Measurements from ENCODE around the gene HAUS8.
"Not testable (repeated sequence)": the region's sequence is repeated elsewhere in the genome, so short reads cannot be mapped to it uniquely, and the experiment has no call there.

Gene HAUS8

GRCh38 chr19:17020823-17021222 lies 54.4 kb downstream of the HAUS8 start:
- H3K4me3 ChIP-seq (ENCODE audit: low read depth, low read length) = no peak overlapping the region
- H3K27ac ChIP-seq (ENCODE audit: low read depth, low read length) = no peak overlapping the region
- H3K4me1 ChIP-seq (ENCODE audit: control insufficient read depth, insufficient read depth, low read length) = peaks cover 6% of the 10 kb centered on the region; the same call in 1 of the 2 replicates
- no peaks in the 10 kb centered on the region for H3K36me3 ChIP-seq (ENCODE audit: control insufficient read depth, insufficient read depth, low read length)
- peaks cover 10% of the 10 kb centered on the region for H3K27me3 ChIP-seq (ENCODE audit: control insufficient read depth, insufficient read depth, low read length)
- no peak overlapping the region for H3K9ac ChIP-seq (ENCODE audit: low read depth, low read length)
- H3K9me3 ChIP-seq (ENCODE audit: control insufficient read depth, insufficient read depth, low read length) = peaks cover 6% of the 10 kb centered on the region

- H3K9ac ChIP-seq (ENCODE audit: low read depth, low read length) = no peak overlapping the region
- H3K9me3 ChIP-seq (ENCODE audit: control insufficient read depth, insufficient read depth, low read length) = peaks cover 6% of the 10 kb centered on the region
- no peaks in the 10 kb centered on the region for H3K36me3 ChIP-seq (ENCODE audit: control insufficient read depth, insufficient read depth, low read length)
- peaks cover 2% of the 10 kb centered on the region; the same call in 1 of the 2 replicates for H3K4me1 ChIP-seq (ENCODE audit: control insufficient read depth, insufficient read depth, low read length)
- no peak overlapping the region for H3K27ac ChIP-seq (ENCODE audit: low read depth, low read length)
- H3K27me3 ChIP-seq (ENCODE audit: control insufficient read depth, insufficient read depth, low read length) = peaks cover 5% of the 10 kb centered on the region
- H3K4me3 ChIP-seq (ENCODE audit: low read depth, low read length) = no peak overlapping the region
Measured at GRCh38 chr19:17020385-17020784, 54.9 kb downstream of the HAUS8 start.

GRCh38 chr19:17014212-17014861 lies 60.9 kb downstream of the HAUS8 start:
- not testable (repeated sequence) for H3K4me1 ChIP-seq (ENCODE audit: control insufficient read depth, insufficient read depth, low read length); H3K9ac ChIP-seq (ENCODE audit: low read depth, low read length); H3K27me3 ChIP-seq (ENCODE audit: control insufficient read depth, insufficient read depth, low read length); H3K4me3 ChIP-seq (ENCODE audit: low read depth, low read length); H3K9me3 ChIP-seq (ENCODE audit: control insufficient read depth, insufficient read depth, low read length); H3K27ac ChIP-seq (ENCODE audit: low read depth, low read length); H3K36me3 ChIP-seq (ENCODE audit: control insufficient read depth, insufficient read depth, low read length)

GRCh38 chr19:17011485-17011884 lies 63.8 kb downstream of the HAUS8 start:
- Histone ChIP-seq H3K27me3 (ENCODE audit: control insufficient read depth, insufficient read depth, low read length) (no peaks in the 10 kb centered on the region), H3K27ac (ENCODE audit: low read depth, low read length) (no peak overlapping the region), H3K9me3 (ENCODE audit: control insufficient read depth, insufficient read depth, low read length) (no peaks in the 10 kb centered on the region), H3K9ac (ENCODE audit: low read depth, low read length) (no peak overlapping the region), H3K4me3 (ENCODE audit: low read depth, low read length) (no peak overlapping the region), H3K4me1 (ENCODE audit: control insufficient read depth, insufficient read depth, low read length) (no peaks in the 10 kb centered on the region), H3K36me3 (ENCODE audit: control insufficient read depth, insufficient read depth, low read length) (no peaks in the 10 kb centered on the region)

- Histone ChIP-seq H3K4me1 (ENCODE audit: control insufficient read depth, insufficient read depth, low read length) (no peaks in the 10 kb centered on the region), H3K9me3 (ENCODE audit: control insufficient read depth, insufficient read depth, low read length) (no peaks in the 10 kb centered on the region), H3K27me3 (ENCODE audit: control insufficient read depth, insufficient read depth, low read length) (no peaks in the 10 kb centered on the region), H3K36me3 (ENCODE audit: control insufficient read depth, insufficient read depth, low read length) (no peaks in the 10 kb centered on the region), H3K9ac (ENCODE audit: low read depth, low read length) (no peak overlapping the region), H3K27ac (ENCODE audit: low read depth, low read length) (no peak overlapping the region), H3K4me3 (ENCODE audit: low read depth, low read length) (no peak overlapping the region)
Measured at GRCh38 chr19:17006579-17006978, 68.7 kb downstream of the HAUS8 start.

GRCh38 chr19:17005000-17005399 lies 70.3 kb downstream of the HAUS8 start:
- no peaks in the 10 kb centered on the region for H3K4me1 ChIP-seq (ENCODE audit: control insufficient read depth, insufficient read depth, low read length)
- no peak overlapping the region for H3K9ac ChIP-seq (ENCODE audit: low read depth, low read length)
- no peaks in the 10 kb centered on the region for H3K9me3 ChIP-seq (ENCODE audit: control insufficient read depth, insufficient read depth, low read length)
- H3K36me3 ChIP-seq (ENCODE audit: control insufficient read depth, insufficient read depth, low read length) = no peaks in the 10 kb centered on the region
- no peak overlapping the region for H3K4me3 ChIP-seq (ENCODE audit: low read depth, low read length)
- H3K27ac ChIP-seq (ENCODE audit: low read depth, low read length) = no peak overlapping the region
- no peaks in the 10 kb centered on the region for H3K27me3 ChIP-seq (ENCODE audit: control insufficient read depth, insufficient read depth, low read length)

GRCh38 chr19:17004386-17004785 lies 70.9 kb downstream of the HAUS8 start:
- no peaks in the 10 kb centered on the region for H3K4me1 ChIP-seq (ENCODE audit: control insufficient read depth, insufficient read depth, low read length)
- H3K9ac ChIP-seq (ENCODE audit: low read depth, low read length) = no peak overlapping the region
- H3K27ac ChIP-seq (ENCODE audit: low read depth, low read length) = no peak overlapping the region
- no peaks in the 10 kb centered on the region for H3K27me3 ChIP-seq (ENCODE audit: control insufficient read depth, insufficient read depth, low read length)
- no peak overlapping the region for H3K4me3 ChIP-seq (ENCODE audit: low read depth, low read length)
- no peaks in the 10 kb centered on the region for H3K9me3 ChIP-seq (ENCODE audit: control insufficient read depth, insufficient read depth, low read length)
- H3K36me3 ChIP-seq (ENCODE audit: control insufficient read depth, insufficient read depth, low read length) = no peaks in the 10 kb centered on the region

GRCh38 chr19:17002455-17002854 lies 72.8 kb downstream of the HAUS8 start:
- H3K9ac ChIP-seq (ENCODE audit: low read depth, low read length) = no peak overlapping the region
- 0 out of 2 replicates have a peak, but pooled peaks cover 6% of the 10 kb centered on the region for H3K9me3 ChIP-seq (ENCODE audit: control insufficient read depth, insufficient read depth, low read length)
- no peaks in the 10 kb centered on the region for H3K27me3 ChIP-seq (ENCODE audit: control insufficient read depth, insufficient read depth, low read length)
- peaks cover 4% of the 10 kb centered on the region for H3K36me3 ChIP-seq (ENCODE audit: control insufficient read depth, insufficient read depth, low read length)
- no peaks in the 10 kb centered on the region for H3K4me1 ChIP-seq (ENCODE audit: control insufficient read depth, insufficient read depth, low read length)
- no peak overlapping the region for H3K27ac ChIP-seq (ENCODE audit: low read depth, low read length)
- no peak overlapping the region for H3K4me3 ChIP-seq (ENCODE audit: low read depth, low read length)

- Histone ChIP-seq H3K27me3 (ENCODE audit: control insufficient read depth, insufficient read depth, low read length) (no peaks in the 10 kb centered on the region), H3K36me3 (ENCODE audit: control insufficient read depth, insufficient read depth, low read length) (peaks cover 4% of the 10 kb centered on the region), H3K4me3 (ENCODE audit: low read depth, low read length) (no peak overlapping the region), H3K27ac (ENCODE audit: low read depth, low read length) (no peak overlapping the region), H3K9ac (ENCODE audit: low read depth, low read length) (no peak overlapping the region), H3K9me3 (ENCODE audit: control insufficient read depth, insufficient read depth, low read length) (0 out of 2 replicates have a peak, but pooled peaks cover 6% of the 10 kb centered on the region), H3K4me1 (ENCODE audit: control insufficient read depth, insufficient read depth, low read length) (no peaks in the 10 kb centered on the region)
Measured at GRCh38 chr19:17001603-17002183, 73.6 kb downstream of the HAUS8 start.
